Epithelial cell of esophagus (primary cell): Measurements from ENCODE around the gene IRX4.

Experiments
- DNase-seq: peaks from one replicate; pipeline ENCODE4 v3.0.0; 2010; ENCODE audit warnings: low read depth
- H3K4me3 ChIP-seq: 2 replicates; pipeline ENCODE4 v1.5.1; 2011; ENCODE audit warnings: mild to moderate bottlenecking, low read length, control low read depth
- CTCF ChIP-seq: IDR thresholded peaks from 2 replicates; pipeline ENCODE4 v1.5.1; 2011; ENCODE audit warnings: low read depth, mild to moderate bottlenecking, low read length, control low read depth, inconsistent platforms; ENCODE audit not compliant: insufficient read depth; ENCODE audit errors: missing control alignments

IRX4 gene

GRCh38 chr5:1831257-1831656, 51.5 kb downstream of the IRX4 start:
- no peak overlapping the region for H3K4me3 ChIP-seq
- TF ChIP-seq CTCF: no peak
- no peak for DNase-seq

DNA sequence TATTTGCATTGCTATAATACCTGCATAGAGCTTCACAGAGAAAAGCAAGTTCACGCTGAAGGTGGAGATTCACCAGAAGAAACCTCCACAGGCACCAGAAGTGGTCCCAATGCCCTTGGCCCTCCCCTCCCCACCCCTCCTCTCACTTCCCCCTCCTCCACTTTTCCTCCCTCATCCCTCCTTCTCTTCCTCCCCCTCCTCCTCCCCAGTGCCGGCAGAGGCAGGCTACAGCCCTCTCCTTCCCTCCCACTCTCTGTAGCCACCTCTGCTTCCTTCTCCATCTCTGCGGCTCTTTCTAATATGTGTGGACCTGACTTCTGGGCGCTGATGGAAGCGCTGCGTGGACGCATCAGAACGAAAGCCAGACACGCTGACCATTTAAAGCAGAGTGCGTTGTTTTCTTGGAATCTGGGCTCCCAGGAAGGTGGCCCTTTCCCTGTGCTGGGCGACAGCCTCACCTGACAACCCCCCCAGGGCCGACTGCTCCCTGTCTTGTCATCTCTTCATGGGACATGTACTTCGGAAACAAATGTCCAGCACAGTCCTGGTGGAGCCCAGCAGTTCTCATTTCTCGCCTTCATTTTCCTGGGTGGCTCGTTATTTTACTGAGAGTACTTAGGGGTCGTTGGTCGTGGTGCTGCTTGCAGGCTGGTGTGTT, 52.0 kb downstream of the IRX4 start:
- DNase-seq: no peak
- no peak overlapping the region for H3K4me3 ChIP-seq
- TF ChIP-seq CTCF: no peak

- no peak for DNase-seq
- no peak for TF ChIP-seq CTCF
- no peak overlapping the region for H3K4me3 ChIP-seq
Measured at GRCh38 chr5:1827886-1828397, 54.8 kb downstream of the IRX4 start.
